CD14-positive monocyte (primary cell): ENCODE data around the gene GSK3A. TPM values are rescaled to one million over a fixed set of nuclear protein-coding genes. Genes with fewer than 3 reads are reported as not detected.
A peak's percentile ranks its signal among the peaks of the same experiment; 100 is the strongest.

Source experiments
- DNase-seq, 3 donors: peaks; one replicate each; pipeline ENCODE4 v3.0.0-alpha.2; 2011 to 2022
- H2AFZ ChIP-seq: 2 replicates; pipeline ENCODE4 v1.6.0; 2012; ENCODE audit warnings: mild to moderate bottlenecking, low read depth, low read length, inconsistent platforms; ENCODE audit not compliant: insufficient read depth, poor library complexity, severe bottlenecking
- H3K27ac ChIP-seq, 2 donors: 1 replicate in 1 of 2; 2 replicates in 1 of 2; pipeline ENCODE4 v1.5.1; 2012 to 2013; ENCODE audit warnings: low read length in 2 of 2, control low read depth in 1 of 2, inconsistent platforms in 1 of 2, low read depth in 1 of 2, mild to moderate bottlenecking in 1 of 2
- H3K27me3 ChIP-seq, 2 donors: one replicate each; pipeline versions ENCODE4 v1.6.0 to v1.6.1; 2011 to 2013; ENCODE audit warnings: low read length in 2 of 2; ENCODE audit not compliant: control insufficient read depth in 2 of 2, insufficient read depth in 2 of 2
- H3K36me3 ChIP-seq, 2 donors: replicated peaks in 1 of 2; 1 replicate in 1 of 2; 2 replicates in 1 of 2; pipeline versions ENCODE4 v1.5.1 to v1.6.1; 2012 to 2013; ENCODE audit warnings: low read length in 2 of 2, control low read depth in 1 of 2, inconsistent platforms in 1 of 2, mild to moderate bottlenecking in 1 of 2; ENCODE audit not compliant: insufficient read depth in 2 of 2, control insufficient read depth in 1 of 2
- H3K4me1 ChIP-seq, 2 donors: 1 replicate in 1 of 2; 2 replicates in 1 of 2; pipeline versions ENCODE4 v1.5.1 to v1.6.1; 2012 to 2013; ENCODE audit warnings: low read length in 2 of 2, control low read depth in 1 of 2, inconsistent platforms in 1 of 2, mild to moderate bottlenecking in 1 of 2, moderate library complexity in 1 of 2; ENCODE audit not compliant: insufficient read depth in 2 of 2, control insufficient read depth in 1 of 2
- H3K4me2 ChIP-seq: replicated peaks from 2 replicates; pipeline ENCODE3; 2012; ENCODE audit warnings: low read length, moderate library complexity, mild to moderate bottlenecking; ENCODE audit not compliant: poor library complexity, severe bottlenecking; ENCODE audit errors: extremely low read depth
- H3K4me3 ChIP-seq, 3 experiments: fragments of 200-600 bp in 1 of 3; sonication (generic) in 1 of 3; replicated peaks in 1 of 3; 1 replicate in 2 of 3; 2 replicates in 1 of 3; pipeline ENCODE4 v1.5.1; 2011 to 2013; ENCODE audit warnings: low read length in 3 of 3, mild to moderate bottlenecking in 3 of 3, control low read depth in 2 of 3, low read depth in 2 of 3, inconsistent platforms in 1 of 3, moderate library complexity in 1 of 3
- H3K79me2 ChIP-seq: 2 replicates; pipeline ENCODE4 v1.6.0; 2012; ENCODE audit warnings: mild to moderate bottlenecking, control low read depth, inconsistent platforms, low read length, moderate library complexity; ENCODE audit not compliant: insufficient read depth
- H3K9ac ChIP-seq: 2 replicates; pipeline ENCODE4 v1.6.0; 2017; ENCODE audit warnings: low read length, mild to moderate bottlenecking; ENCODE audit not compliant: insufficient read depth, poor library complexity, severe bottlenecking
- H3K9me3 ChIP-seq, 2 donors: replicated peaks in 1 of 2; 1 replicate in 1 of 2; 2 replicates in 1 of 2; pipeline versions ENCODE4 v1.5.1 to v1.6.1; 2012 to 2013; ENCODE audit warnings: low read length in 2 of 2, control low read depth in 1 of 2; ENCODE audit not compliant: control insufficient read depth in 1 of 2, insufficient read depth in 1 of 2
- H4K20me1 ChIP-seq: 2 replicates; pipeline ENCODE4 v1.6.0; 2012; ENCODE audit warnings: mild to moderate bottlenecking, low read length, control low read depth, moderate library complexity; ENCODE audit not compliant: insufficient read depth
- H3K27ac Mint-ChIP-seq, 7 donors: one replicate each; pipeline ENCODE4 v1.8.0; 2020; ENCODE audit warnings: mild to moderate bottlenecking in 7 of 7, mixed read lengths in 7 of 7, moderate library complexity in 6 of 7, inconsistent platforms in 2 of 7
- H3K27me3 Mint-ChIP-seq, 3 donors: one replicate each; pipeline ENCODE4 v1.8.0; 2021 to 2022; ENCODE audit warnings: low read depth in 3 of 3, mild to moderate bottlenecking in 3 of 3, mixed read lengths in 3 of 3, moderate library complexity in 3 of 3, inconsistent platforms in 1 of 3
- H3K36me3 Mint-ChIP-seq, 2 donors: one replicate each; pipeline ENCODE4 v1.8.0; 2020; ENCODE audit warnings: mixed read lengths in 2 of 2, inconsistent platforms in 1 of 2, mild to moderate bottlenecking in 1 of 2
- H3K4me1 Mint-ChIP-seq: one replicate; pipeline ENCODE4 v1.8.0; 2020; ENCODE audit warnings: mild to moderate bottlenecking, mixed read lengths
- H3K4me3 Mint-ChIP-seq, 2 donors: one replicate each; pipeline ENCODE4 v1.8.0; 2020; ENCODE audit warnings: mild to moderate bottlenecking in 2 of 2, mixed read lengths in 2 of 2, moderate library complexity in 1 of 2
- H3K9me3 Mint-ChIP-seq, 7 donors: one replicate each; pipeline ENCODE4 v1.8.0; 2020 to 2022; ENCODE audit warnings: mixed read lengths in 7 of 7, mild to moderate bottlenecking in 6 of 7, moderate library complexity in 6 of 7, inconsistent platforms in 2 of 7
- CTCF ChIP-seq: fragments of 200-600 bp; IDR thresholded peaks from one replicate; pipeline ENCODE4 v1.8.0; 2022; ENCODE audit warnings: antibody characterized with exemption, mild to moderate bottlenecking
- WGBS: methylation state at CpG from one replicate; pipeline ENCODE4 v1.1.5; 2013; ENCODE audit warnings: missing lambda C conversion rate; ENCODE audit not compliant: insufficient coverage; 5-methylcytosine and 5-hydroxymethylcytosine counted together
- intact Hi-C, 2 donors: fragments of 100-400 bp; cut with micrococcal nuclease; formaldehyde crosslinking; loops; one replicate each; pipeline versions ENCODE4 v1.15.0 to v1.15.1; 2023
- polyA plus RNA-seq, 3 donors: library from polyadenylated mRNA; depleted of rRNA in 1 of 3; unstranded in 2 of 3; stranded (reverse) in 1 of 3; fragments of 300-500 nt in 2 of 3; fragments of >200 nt in 1 of 3; fragmentation: Illumina TruSeq in 2 of 3; gene quantifications; 1 replicate in 2 of 3; 2 replicates in 1 of 3; pipeline ENCODE4 v1.2.3, GENCODE V29; 2012 to 2021

Gene GSK3A
- polyA plus RNA-seq, 3 donors: 12.3 to 47.2 (median 14.9) TPM

GRCh38 chr19:42255766-42256745, 13.7 kb upstream of the GSK3A start:
- H3K27ac Mint-ChIP-seq: peak overlapping the region in 6 of 7 donors; percentile 37 to 83 (median 73)
- Histone ChIP-seq H3K9ac (peak overlapping the region; percentile 33), H3K4me1 (peaks cover 34 to 39% of the 10 kb centered on the region in 2 donors), H3K36me3 (no peaks in the 10 kb centered on the region), H3K27ac (no peak overlapping the region), H3K4me2 (peak overlapping the region; percentile 92), H4K20me1 (peaks cover 27% of the 10 kb centered on the region), H3K4me3 (peak overlapping the region; percentile 43 to 99 (median 47)), H3K27me3 (peaks cover 3 to 14% of the 10 kb centered on the region in 2 donors), H2AFZ (peak overlapping the region; percentile 77), H3K79me2 (peaks cover 33% of the 10 kb centered on the region), H3K9me3 (no peaks in the 10 kb centered on the region)
- H3K27me3 Mint-ChIP-seq: peaks cover 15 to 33% (median 24%) of the 10 kb centered on the region in 3 donors
- intact Hi-C loops: loop anchor here (2.0 kb wide), 1 partner anchor 13 kb away; the partner anchor contains the start of gene CIC (in 2 of the 2)
- 20% methylated on average over 22 of the region's 38 CpGs for WGBS
- H3K9me3 Mint-ChIP-seq: peaks cover 0 to 2% (median 0%) of the 10 kb centered on the region in 7 donors
- peak overlapping the region; percentile 84 to 93 for H3K4me3 Mint-ChIP-seq
- no peak for TF ChIP-seq CTCF
- H3K4me1 Mint-ChIP-seq: peaks cover 32% of the 10 kb centered on the region
- peak in 2 of 3 donors; percentile 26 to 39 for DNase-seq
- peaks cover 4% of the 10 kb centered on the region in 2 donors for H3K36me3 Mint-ChIP-seq
